ENCODE measurements around the gene STARD8.

The STARD8 gene

GRCh38 chrX:68698942-68699341, 51.5 kb downstream of the STARD8 start:
- Histone ChIP-seq H3K9me3 (ENCODE audit: control insufficient read depth, low read length) (no peaks in the 10 kb centered on the region), H3K4me3 (ENCODE audit: extremely low read depth, insufficient read depth, low read length, poor library complexity, severe bottlenecking) (no peak overlapping the region), H3K36me3 (ENCODE audit: control insufficient read depth, insufficient read depth, low read length) (no peaks in the 10 kb centered on the region), H3K27ac (ENCODE audit: low read depth, low read length, severe bottlenecking) (no peak overlapping the region), H3K4me1 (ENCODE audit: control insufficient read depth, insufficient read depth, low read length, poor library complexity, severe bottlenecking) (peaks cover 32% of the 10 kb centered on the region)
- WGBS, 2 experiments (ENCODE audit: insufficient coverage in 2 of 2), result 100% methylated on average over 1 of the region's 2 CpGs; no CpG with 5 or more reads in 1 of the 2 experiments

GRCh38 chrX:68699960-68700746, 52.7 kb downstream of the STARD8 start:
- peak overlapping the region; percentile 5 for H3K27ac ChIP-seq (ENCODE audit: low read depth, low read length, severe bottlenecking)
- 89% methylated on average over 3 of the region's 7 CpGs; no CpG with 5 or more reads in 1 of the 2 experiments for WGBS, 2 experiments (ENCODE audit: insufficient coverage in 2 of 2)

GRCh38 chrX:68703369-68703768, 55.9 kb downstream of the STARD8 start:
- Histone ChIP-seq H3K27ac (ENCODE audit: low read depth, low read length, severe bottlenecking) (no peak overlapping the region), H3K4me1 (ENCODE audit: control insufficient read depth, insufficient read depth, low read length, poor library complexity, severe bottlenecking) (peaks cover 20% of the 10 kb centered on the region), H3K4me3 (ENCODE audit: extremely low read depth, insufficient read depth, low read length, poor library complexity, severe bottlenecking) (no peak overlapping the region), H3K9me3 (ENCODE audit: control insufficient read depth, low read length) (no peaks in the 10 kb centered on the region), H3K36me3 (ENCODE audit: control insufficient read depth, insufficient read depth, low read length) (no peaks in the 10 kb centered on the region)
- WGBS, 2 experiments (ENCODE audit: insufficient coverage in 2 of 2), result 57% methylated on average over 1 of the region's 5 CpGs; no CpG with 5 or more reads in 1 of the 2 experiments

More at GRCh38 chrX:68699960-68700746, 52.7 kb downstream of the STARD8 start:
- Histone ChIP-seq H3K4me3 (ENCODE audit: extremely low read depth, insufficient read depth, low read length, poor library complexity, severe bottlenecking) (no peak overlapping the region), H3K36me3 (ENCODE audit: control insufficient read depth, insufficient read depth, low read length) (no peaks in the 10 kb centered on the region), H3K4me1 (ENCODE audit: control insufficient read depth, insufficient read depth, low read length, poor library complexity, severe bottlenecking) (peaks cover 27% of the 10 kb centered on the region), H3K9me3 (ENCODE audit: control insufficient read depth, low read length) (no peaks in the 10 kb centered on the region)

- 60% methylated on average over 1 of the region's 3 CpGs; no CpG with 5 or more reads in 1 of the 2 experiments for WGBS, 2 experiments (ENCODE audit: insufficient coverage in 2 of 2)
- H3K9me3 ChIP-seq (ENCODE audit: control insufficient read depth, low read length), result no peaks in the 10 kb centered on the region
- no peaks in the 10 kb centered on the region for H3K36me3 ChIP-seq (ENCODE audit: control insufficient read depth, insufficient read depth, low read length)
- peaks cover 25% of the 10 kb centered on the region for H3K4me1 ChIP-seq (ENCODE audit: control insufficient read depth, insufficient read depth, low read length, poor library complexity, severe bottlenecking)
- no peak overlapping the region for H3K4me3 ChIP-seq (ENCODE audit: extremely low read depth, insufficient read depth, low read length, poor library complexity, severe bottlenecking)
- no peak overlapping the region for H3K27ac ChIP-seq (ENCODE audit: low read depth, low read length, severe bottlenecking)
Measured at GRCh38 chrX:68703846-68704245, 56.4 kb downstream of the STARD8 start.

- Histone ChIP-seq H3K36me3 (ENCODE audit: control insufficient read depth, insufficient read depth, low read length) (no peaks in the 10 kb centered on the region), H3K9me3 (ENCODE audit: control insufficient read depth, low read length) (no peaks in the 10 kb centered on the region), H3K4me1 (ENCODE audit: control insufficient read depth, insufficient read depth, low read length, poor library complexity, severe bottlenecking) (peaks cover 24% of the 10 kb centered on the region), H3K4me3 (ENCODE audit: extremely low read depth, insufficient read depth, low read length, poor library complexity, severe bottlenecking) (no peak overlapping the region), H3K27ac (ENCODE audit: low read depth, low read length, severe bottlenecking) (no peak overlapping the region)
- 97 to 100% methylated on average over 1 to 4 of the region's 5 CpGs for WGBS, 2 experiments (ENCODE audit: insufficient coverage in 2 of 2)
Measured at GRCh38 chrX:68705986-68706385, 58.5 kb downstream of the STARD8 start.

GRCh38 chrX:68708503-68709290, 61.2 kb downstream of the STARD8 start:
- Histone ChIP-seq H3K4me3 (ENCODE audit: extremely low read depth, insufficient read depth, low read length, poor library complexity, severe bottlenecking) (no peak overlapping the region), H3K9me3 (ENCODE audit: control insufficient read depth, low read length) (no peaks in the 10 kb centered on the region), H3K4me1 (ENCODE audit: control insufficient read depth, insufficient read depth, low read length, poor library complexity, severe bottlenecking) (peaks cover 18% of the 10 kb centered on the region), H3K36me3 (ENCODE audit: control insufficient read depth, insufficient read depth, low read length) (no peaks in the 10 kb centered on the region), H3K27ac (ENCODE audit: low read depth, low read length, severe bottlenecking) (peak overlapping the region; percentile 64)
- WGBS, 2 experiments (ENCODE audit: insufficient coverage in 2 of 2), result no CpG with 5 or more reads among the region's 6 CpGs

- H3K4me1 ChIP-seq (ENCODE audit: control insufficient read depth, insufficient read depth, low read length, poor library complexity, severe bottlenecking), result peaks cover 11% of the 10 kb centered on the region
- no peaks in the 10 kb centered on the region for H3K36me3 ChIP-seq (ENCODE audit: control insufficient read depth, insufficient read depth, low read length)
- no peak overlapping the region for H3K4me3 ChIP-seq (ENCODE audit: extremely low read depth, insufficient read depth, low read length, poor library complexity, severe bottlenecking)
- H3K27ac ChIP-seq (ENCODE audit: low read depth, low read length, severe bottlenecking), result no peak overlapping the region
- 100% methylated on average over 1 of the region's 4 CpGs; no CpG with 5 or more reads in 1 of the 2 experiments for WGBS, 2 experiments (ENCODE audit: insufficient coverage in 2 of 2)
- no peaks in the 10 kb centered on the region for H3K9me3 ChIP-seq (ENCODE audit: control insufficient read depth, low read length)
Measured at GRCh38 chrX:68710870-68711576, 63.6 kb downstream of the STARD8 start.

- Histone ChIP-seq H3K36me3 (ENCODE audit: control insufficient read depth, insufficient read depth, low read length) (peaks cover 3% of the 10 kb centered on the region), H3K27ac (ENCODE audit: low read depth, low read length, severe bottlenecking) (no peak overlapping the region), H3K9me3 (ENCODE audit: control insufficient read depth, low read length) (no peaks in the 10 kb centered on the region), H3K4me1 (ENCODE audit: control insufficient read depth, insufficient read depth, low read length, poor library complexity, severe bottlenecking) (peaks cover 9% of the 10 kb centered on the region), H3K4me3 (ENCODE audit: extremely low read depth, insufficient read depth, low read length, poor library complexity, severe bottlenecking) (no peak overlapping the region)
- WGBS, 2 experiments (ENCODE audit: insufficient coverage in 2 of 2), result 83 to 100% methylated on average over 2 to 3 of the region's 5 CpGs
Measured at GRCh38 chrX:68711845-68712244, 64.4 kb downstream of the STARD8 start.

- Histone ChIP-seq H3K27ac (ENCODE audit: low read depth, low read length, severe bottlenecking) (no peak overlapping the region), H3K36me3 (ENCODE audit: control insufficient read depth, insufficient read depth, low read length) (peaks cover 6% of the 10 kb centered on the region), H3K9me3 (ENCODE audit: control insufficient read depth, low read length) (no peaks in the 10 kb centered on the region), H3K4me1 (ENCODE audit: control insufficient read depth, insufficient read depth, low read length, poor library complexity, severe bottlenecking) (no peaks in the 10 kb centered on the region), H3K4me3 (ENCODE audit: extremely low read depth, insufficient read depth, low read length, poor library complexity, severe bottlenecking) (no peak overlapping the region)
- 93 to 100% methylated on average over 1 to 2 of the region's 3 CpGs for WGBS, 2 experiments (ENCODE audit: insufficient coverage in 2 of 2)
Measured at GRCh38 chrX:68714856-68715255, 67.4 kb downstream of the STARD8 start.

- Histone ChIP-seq H3K27ac (ENCODE audit: low read depth, low read length, severe bottlenecking) (no peak overlapping the region), H3K4me1 (ENCODE audit: control insufficient read depth, insufficient read depth, low read length, poor library complexity, severe bottlenecking) (no peaks in the 10 kb centered on the region), H3K36me3 (ENCODE audit: control insufficient read depth, insufficient read depth, low read length) (peaks cover 6% of the 10 kb centered on the region), H3K9me3 (ENCODE audit: control insufficient read depth, low read length) (no peaks in the 10 kb centered on the region), H3K4me3 (ENCODE audit: extremely low read depth, insufficient read depth, low read length, poor library complexity, severe bottlenecking) (no peak overlapping the region)
- WGBS, 2 experiments (ENCODE audit: insufficient coverage in 2 of 2), result 96 to 100% methylated on average over 1 to 8 of the region's 13 CpGs
Measured at GRCh38 chrX:68717196-68717595, 69.7 kb downstream of the STARD8 start.
